ENCODE results near the gene ACP7.
"Not testable (repeated sequence)": the region's sequence is repeated elsewhere in the genome, so short reads cannot be mapped to it uniquely, and the experiment has no call there.

ACP7 gene

GRCh38 chr19:39078436-39079200, 5.5 kb upstream of the ACP7 start:
- DNase-seq, result no peak

GRCh38 chr19:39080431-39080830, 3.7 kb upstream of the ACP7 start:
- no peak for DNase-seq

- no peak for DNase-seq
Observed at GRCh38 chr19:39082167-39082566, 2.0 kb upstream of the ACP7 start.

GRCh38 chr19:39082745-39083598, 1.2 kb upstream of the ACP7 start:
- DNase-seq, result no peak

- no peak for DNase-seq
Observed at GRCh38 chr19:39083599-39083982, 577 bp upstream of the ACP7 start.

- no peak for DNase-seq
Observed at GRCh38 chr19:39084732-39085080, 538 bp downstream of the ACP7 start.

- DNase-seq, result no peak
Observed at GRCh38 chr19:39085392-39085791, 1.2 kb downstream of the ACP7 start.

- DNase-seq, result no peak
Observed at GRCh38 chr19:39086386-39086785, 2.2 kb downstream of the ACP7 start.

GRCh38 chr19:39087907-39088686, 3.9 kb downstream of the ACP7 start:
- no peak for DNase-seq

GRCh38 chr19:39090016-39090415, 5.8 kb downstream of the ACP7 start:
- DNase-seq, result not testable (repeated sequence)

GRCh38 chr19:39090881-39091280, 6.7 kb downstream of the ACP7 start:
- DNase-seq, result no peak

- DNase-seq, result not testable (repeated sequence)
Observed at GRCh38 chr19:39095799-39096540, 11.8 kb downstream of the ACP7 start.

GRCh38 chr19:39097299-39097698, 13.1 kb downstream of the ACP7 start:
- DNase-seq, result no peak

- no peak for DNase-seq
Observed at GRCh38 chr19:39097721-39098120, 13.6 kb downstream of the ACP7 start.

GRCh38 chr19:39098365-39099269, 14.4 kb downstream of the ACP7 start:
- no peak for DNase-seq

GRCh38 chr19:39099341-39099740, 15.2 kb downstream of the ACP7 start:
- no peak for DNase-seq

GRCh38 chr19:39100500-39101166, 16.5 kb downstream of the ACP7 start:
- no peak for DNase-seq

GRCh38 chr19:39103151-39103550, 19.0 kb downstream of the ACP7 start:
- DNase-seq, result no peak

GRCh38 chr19:39104186-39104596, 20.0 kb downstream of the ACP7 start:
- DNase-seq, result no peak

GRCh38 chr19:39106194-39106593, 22.0 kb downstream of the ACP7 start:
- DNase-seq, result no peak

- no peak for DNase-seq
Observed at GRCh38 chr19:39109641-39110040, 25.5 kb downstream of the ACP7 start.
